Osteoblast (primary cell): ENCODE data around the gene SLC7A5. TPM values are rescaled to one million over a fixed set of nuclear protein-coding genes. Genes with fewer than 3 reads are reported as not detected.

Source experiments
- DNase-seq: peaks from one replicate; pipeline ENCODE4 v3.0.0; 2011; ENCODE audit warnings: low spot score, mixed read lengths; ENCODE audit not compliant: insufficient read length; ENCODE audit errors: missing footprints
- H2AFZ ChIP-seq: 2 replicates; pipeline ENCODE4 v1.6.0; 2011; ENCODE audit warnings: mild to moderate bottlenecking, low read length
- H3K27ac ChIP-seq: 2 replicates; pipeline ENCODE4 v1.5.1; 2011; ENCODE audit warnings: mild to moderate bottlenecking, low read depth, low read length, moderate library complexity
- H3K27me3 ChIP-seq: 2 replicates; pipeline ENCODE4 v1.6.0; 2012; ENCODE audit warnings: mild to moderate bottlenecking, control low read depth, inconsistent platforms, low read length, moderate library complexity; ENCODE audit not compliant: insufficient read depth
- H3K36me3 ChIP-seq: 2 replicates; pipeline ENCODE4 v1.5.1; 2011; ENCODE audit warnings: mild to moderate bottlenecking, low read length, control low read depth, moderate library complexity; ENCODE audit not compliant: insufficient read depth
- H3K4me1 ChIP-seq: 2 replicates; pipeline ENCODE4 v1.5.1; 2011; ENCODE audit warnings: mild to moderate bottlenecking, low read length, control low read depth, moderate library complexity; ENCODE audit not compliant: insufficient read depth
- H3K4me2 ChIP-seq: 2 replicates; pipeline ENCODE4 v1.6.0; 2011; ENCODE audit warnings: mild to moderate bottlenecking, low read length; ENCODE audit not compliant: insufficient read depth
- H3K4me3 ChIP-seq: fragments of 200-600 bp; sonication (generic); 3 replicates; pipeline ENCODE4 v1.5.1; 2012; ENCODE audit warnings: mild to moderate bottlenecking, low read length, inconsistent platforms; ENCODE audit not compliant: insufficient read depth
- H3K79me2 ChIP-seq: 2 replicates; pipeline ENCODE4 v1.6.0; 2012; ENCODE audit warnings: mild to moderate bottlenecking, low read length, control low read depth, inconsistent platforms; ENCODE audit not compliant: insufficient read depth
- H3K9me3 ChIP-seq: 2 replicates; pipeline ENCODE4 v1.5.1; 2011; ENCODE audit warnings: low read depth, low read length, control low read depth
- H4K20me1 ChIP-seq: 2 replicates; pipeline ENCODE4 v1.6.0; 2012; ENCODE audit warnings: mild to moderate bottlenecking, low read length, control low read depth; ENCODE audit not compliant: insufficient read depth
- CTCF ChIP-seq: IDR thresholded peaks from 2 replicates; pipeline ENCODE4 v1.5.1; 2011; ENCODE audit warnings: mild to moderate bottlenecking, low read depth, low read length, moderate library complexity; ENCODE audit errors: extremely low read depth
- total RNA-seq: library from RNA; depleted of rRNA; stranded (reverse); fragments of >200 nt; gene quantifications from 2 replicates; pipeline ENCODE4 v1.2.3, GENCODE V29; 2012

The SLC7A5 gene
- total RNA-seq, 1 donor: 90.8 TPM

DNA sequence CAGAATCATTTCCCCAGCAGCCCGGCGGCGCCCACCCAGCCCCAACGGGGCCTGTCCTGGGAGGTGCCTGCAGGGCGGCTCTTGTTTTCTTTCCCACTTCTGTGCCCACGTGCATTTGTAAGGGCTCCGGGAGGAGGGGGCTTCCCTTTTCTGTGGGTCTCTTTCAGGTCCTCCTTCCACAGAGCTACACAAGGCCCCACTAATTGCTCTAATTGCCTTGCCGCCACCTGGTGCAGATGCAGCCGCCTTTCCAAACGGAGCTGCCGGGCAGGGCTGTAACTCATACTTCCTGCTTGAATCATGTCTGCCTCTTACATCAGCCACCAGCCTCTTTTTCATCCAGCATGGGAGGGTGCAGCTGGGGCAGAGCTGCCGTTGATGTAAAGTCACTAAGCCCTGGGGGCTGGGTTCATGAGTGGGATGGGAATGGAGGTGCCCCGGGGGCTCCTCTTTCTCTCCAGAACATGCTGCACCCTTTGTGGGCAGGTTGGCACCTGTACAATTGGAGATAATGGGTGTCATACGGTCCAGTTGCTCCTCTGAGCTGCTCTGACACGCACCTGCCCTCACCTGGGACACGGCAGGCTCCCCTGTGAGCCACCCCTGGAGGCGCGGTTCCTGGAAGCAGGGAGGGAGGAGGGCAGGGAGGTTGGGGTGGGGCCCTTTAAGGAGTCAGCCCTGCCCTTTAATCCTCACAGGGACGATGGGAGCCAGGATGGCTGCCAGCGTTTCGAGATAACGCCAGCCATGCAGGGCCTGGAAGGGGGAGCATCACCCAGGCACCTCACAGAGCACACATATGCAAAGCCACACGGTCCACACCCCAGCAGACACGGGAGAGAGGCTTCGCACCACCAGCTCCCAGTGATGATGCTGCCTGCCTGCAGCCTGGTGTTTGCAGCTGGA is 62.4 kb downstream of the SLC7A5 start:
- Histone ChIP-seq H3K27ac (peak overlapping the region; percentile 90), H3K9me3 (no peaks in the 10 kb centered on the region), H3K4me1 (peaks cover 19% of the 10 kb centered on the region), H3K4me3 (peak overlapping the region; percentile 66), H3K4me2 (peak overlapping the region; percentile 94), H3K79me2 (no peaks in the 10 kb centered on the region), H2AFZ (peak overlapping the region; percentile 80), H4K20me1 (no peaks in the 10 kb centered on the region), H3K36me3 (no peaks in the 10 kb centered on the region), H3K27me3 (no peaks in the 10 kb centered on the region)
- TF ChIP-seq CTCF: no peak
- DNase-seq: peak; percentile 99

- Histone ChIP-seq H3K27me3 (no peaks in the 10 kb centered on the region), H3K4me3 (peak overlapping the region; percentile 66), H3K79me2 (no peaks in the 10 kb centered on the region), H3K4me2 (peak overlapping the region; percentile 94), H3K9me3 (no peaks in the 10 kb centered on the region), H4K20me1 (no peaks in the 10 kb centered on the region), H3K27ac (peak overlapping the region; percentile 90), H2AFZ (peak overlapping the region; percentile 80), H3K36me3 (no peaks in the 10 kb centered on the region), H3K4me1 (peaks cover 19% of the 10 kb centered on the region)
- TF ChIP-seq CTCF: no peak
- DNase-seq: peak; percentile 80
Observed at GRCh38 chr16:87806261-87806640, 63.1 kb downstream of the SLC7A5 start.

- H3K27me3 ChIP-seq: no peaks in the 10 kb centered on the region
- H2AFZ ChIP-seq: no peak overlapping the region
- TF ChIP-seq CTCF: no peak
- no peaks in the 10 kb centered on the region for H3K79me2 ChIP-seq
- DNase-seq: peak; percentile 62
- no peaks in the 10 kb centered on the region for H4K20me1 ChIP-seq
- no peaks in the 10 kb centered on the region for H3K9me3 ChIP-seq
- no peaks in the 10 kb centered on the region for H3K36me3 ChIP-seq
- no peak overlapping the region for H3K27ac ChIP-seq
- H3K4me2 ChIP-seq: no peak overlapping the region
- H3K4me3 ChIP-seq: no peak overlapping the region
- peaks cover 19% of the 10 kb centered on the region for H3K4me1 ChIP-seq
Observed at GRCh38 chr16:87803385-87803784, 65.9 kb downstream of the SLC7A5 start.

GRCh38 chr16:87802670-87803069 is 66.6 kb downstream of the SLC7A5 start:
- Histone ChIP-seq H3K9me3 (no peaks in the 10 kb centered on the region), H3K79me2 (no peaks in the 10 kb centered on the region), H3K27me3 (no peaks in the 10 kb centered on the region), H2AFZ (no peak overlapping the region), H3K27ac (no peak overlapping the region), H3K4me3 (no peak overlapping the region), H3K4me1 (peaks cover 19% of the 10 kb centered on the region), H4K20me1 (no peaks in the 10 kb centered on the region), H3K36me3 (no peaks in the 10 kb centered on the region), H3K4me2 (no peak overlapping the region)
- no peak for TF ChIP-seq CTCF
- DNase-seq: peak; percentile 58
